SU-DHL-6 (cell line): ENCODE results near the gene TIMM9.

ENCODE experiments used
- H2AFZ ChIP-seq: fragments of 200-600 bp; sonication (generic); 2 replicates; pipeline ENCODE4 v1.6.1; 2014; ENCODE audit warnings: low read depth, mild to moderate bottlenecking, moderate library complexity, mixed read lengths, antibody characterized with exemption, low read length; ENCODE audit not compliant: severe bottlenecking
- H3F3A ChIP-seq: fragments of 200-600 bp; shearing (Covaris generic); 2 replicates; pipeline ENCODE4 v1.6.0; 2016; ENCODE audit warnings: antibody characterized with exemption, mild to moderate bottlenecking; ENCODE audit not compliant: insufficient read depth
- H3K27ac ChIP-seq: fragments of 200-600 bp; sonication (generic); 2 replicates; pipeline ENCODE4 v1.5.1; 2016; ENCODE audit warnings: low read depth, mild to moderate bottlenecking, low read length, moderate library complexity, mixed read lengths
- H3K27me3 ChIP-seq: fragments of 200-600 bp; sonication (generic), shearing (Covaris generic); 2 replicates; pipeline ENCODE4 v1.6.0; 2014; ENCODE audit warnings: mild to moderate bottlenecking, low read length
- H3K36me3 ChIP-seq: fragments of 200-600 bp; sonication (generic); 2 replicates; pipeline ENCODE4 v1.6.1; 2014; ENCODE audit warnings: mild to moderate bottlenecking, low read length, mixed read lengths
- H3K4me2 ChIP-seq: fragments of 300-600, 200-600 bp; shearing (Covaris generic), sonication (generic); 2 replicates; pipeline ENCODE4 v1.6.0; 2014; ENCODE audit warnings: low read length, low read depth, mild to moderate bottlenecking; ENCODE audit not compliant: poor library complexity, severe bottlenecking
- H3K4me3 ChIP-seq: fragments of 200-600 bp; sonication (generic); 2 replicates; pipeline ENCODE4 v1.5.1; 2014; ENCODE audit warnings: antibody characterized with exemption, low read length, mild to moderate bottlenecking, mixed read lengths; ENCODE audit not compliant: insufficient read depth, poor library complexity, severe bottlenecking
- H3K79me2 ChIP-seq: fragments of 200-600 bp; sonication (generic); 2 replicates; pipeline ENCODE4 v1.6.1; 2014; ENCODE audit warnings: mild to moderate bottlenecking, low read length, moderate library complexity; ENCODE audit not compliant: insufficient read depth
- H3K9ac ChIP-seq: fragments of 200-600 bp; sonication (generic); 2 replicates; pipeline ENCODE4 v1.7.0; 2014; ENCODE audit warnings: mild to moderate bottlenecking, low read length
- H3K9me2 ChIP-seq: fragments of 200-600 bp; sonication (generic); replicated peaks from 2 replicates; pipeline ENCODE4 v1.6.1; 2014; ENCODE audit warnings: low read length; ENCODE audit not compliant: insufficient read depth
- H3K9me3 ChIP-seq: fragments of 200-600 bp; sonication (generic); 2 replicates; pipeline ENCODE4 v1.6.1; 2014; ENCODE audit warnings: low read length, mixed read lengths; ENCODE audit not compliant: insufficient read depth
- H4K20me1 ChIP-seq: fragments of 200-600 bp; sonication (generic); 2 replicates; pipeline ENCODE4 v1.6.1; 2014; ENCODE audit warnings: low read depth, mild to moderate bottlenecking, antibody characterized with exemption, low read length, moderate library complexity, mixed read lengths
- CTCF ChIP-seq: fragments of 200-600 bp; sonication (generic); IDR thresholded peaks from one replicate; pipeline ENCODE4 v1.5.1; 2017; ENCODE audit warnings: antibody characterized with exemption, mild to moderate bottlenecking, low read length, moderate library complexity; ENCODE audit not compliant: insufficient read depth, poor library complexity, severe bottlenecking
- EZH2phosphoT487 ChIP-seq: fragments of 200-600 bp; sonication (generic), shearing (Covaris generic); conservative IDR thresholded peaks from 2 replicates; pipeline ENCODE4 v1.6.1; 2018; ENCODE audit warnings: mild to moderate bottlenecking, antibody characterized with exemption, low read length, moderate library complexity, mixed read lengths

TIMM9 gene

GRCh38 chr14:58401587-58401986 is 25.7 kb downstream of the TIMM9 start:
- H3K9me2 ChIP-seq = no peaks in the 10 kb centered on the region
- no peaks in the 10 kb centered on the region for H3K9me3 ChIP-seq
- H3K27ac ChIP-seq = no peak overlapping the region
- TF ChIP-seq CTCF (peak; percentile 38), EZH2phosphoT487 (no peak)
- H3K4me3 ChIP-seq = no peak overlapping the region
- no peaks in the 10 kb centered on the region for H4K20me1 ChIP-seq
- H3K27me3 ChIP-seq = no peaks in the 10 kb centered on the region
- peaks cover 7% of the 10 kb centered on the region for H3F3A ChIP-seq
- no peak overlapping the region for H3K9ac ChIP-seq
- H3K79me2 ChIP-seq = no peaks in the 10 kb centered on the region
- no peak overlapping the region for H3K4me2 ChIP-seq
- H2AFZ ChIP-seq = no peak overlapping the region
- no peaks in the 10 kb centered on the region for H3K36me3 ChIP-seq

GRCh38 chr14:58398895-58399294 is 28.4 kb downstream of the TIMM9 start:
- Histone ChIP-seq H2AFZ (no peak overlapping the region), H3K4me3 (no peak overlapping the region), H4K20me1 (no peaks in the 10 kb centered on the region), H3K79me2 (no peaks in the 10 kb centered on the region), H3K9me2 (no peaks in the 10 kb centered on the region), H3K27me3 (no peaks in the 10 kb centered on the region), H3F3A (peaks cover 6% of the 10 kb centered on the region), H3K9ac (no peak overlapping the region), H3K36me3 (no peaks in the 10 kb centered on the region), H3K4me2 (no peak overlapping the region), H3K9me3 (no peaks in the 10 kb centered on the region), H3K27ac (no peak overlapping the region)
- no peak for TF ChIP-seq CTCF
- no peak for TF ChIP-seq EZH2phosphoT487

GRCh38 chr14:58398495-58398894 is 28.8 kb downstream of the TIMM9 start:
- Histone ChIP-seq H3K9me2 (no peaks in the 10 kb centered on the region), H3K79me2 (no peaks in the 10 kb centered on the region), H3K27ac (no peak overlapping the region), H3K4me3 (no peak overlapping the region), H4K20me1 (no peaks in the 10 kb centered on the region), H3K27me3 (no peaks in the 10 kb centered on the region), H3K4me2 (no peak overlapping the region), H3K9ac (no peak overlapping the region), H3K9me3 (no peaks in the 10 kb centered on the region), H2AFZ (no peak overlapping the region), H3F3A (peaks cover 6% of the 10 kb centered on the region), H3K36me3 (no peaks in the 10 kb centered on the region)
- TF ChIP-seq EZH2phosphoT487 (no peak), CTCF (no peak)
